22Rv1 (cell line): ENCODE results near the gene PLCB4.

Experiments
- ZFX ChIP-seq: fragments of 450-650 bp; IDR thresholded peaks from 2 replicates; pipeline ENCODE4 v1.6.1; 2017; ENCODE audit warnings: antibody characterized with exemption, borderline replicate concordance
- TF ChIP-seq, protein P1 (sequence below): fragments of 450-650 bp; IDR thresholded peaks from 2 replicates; pipeline ENCODE4 v1.5.1; 2017; ENCODE audit warnings: mild to moderate bottlenecking

DNA sequence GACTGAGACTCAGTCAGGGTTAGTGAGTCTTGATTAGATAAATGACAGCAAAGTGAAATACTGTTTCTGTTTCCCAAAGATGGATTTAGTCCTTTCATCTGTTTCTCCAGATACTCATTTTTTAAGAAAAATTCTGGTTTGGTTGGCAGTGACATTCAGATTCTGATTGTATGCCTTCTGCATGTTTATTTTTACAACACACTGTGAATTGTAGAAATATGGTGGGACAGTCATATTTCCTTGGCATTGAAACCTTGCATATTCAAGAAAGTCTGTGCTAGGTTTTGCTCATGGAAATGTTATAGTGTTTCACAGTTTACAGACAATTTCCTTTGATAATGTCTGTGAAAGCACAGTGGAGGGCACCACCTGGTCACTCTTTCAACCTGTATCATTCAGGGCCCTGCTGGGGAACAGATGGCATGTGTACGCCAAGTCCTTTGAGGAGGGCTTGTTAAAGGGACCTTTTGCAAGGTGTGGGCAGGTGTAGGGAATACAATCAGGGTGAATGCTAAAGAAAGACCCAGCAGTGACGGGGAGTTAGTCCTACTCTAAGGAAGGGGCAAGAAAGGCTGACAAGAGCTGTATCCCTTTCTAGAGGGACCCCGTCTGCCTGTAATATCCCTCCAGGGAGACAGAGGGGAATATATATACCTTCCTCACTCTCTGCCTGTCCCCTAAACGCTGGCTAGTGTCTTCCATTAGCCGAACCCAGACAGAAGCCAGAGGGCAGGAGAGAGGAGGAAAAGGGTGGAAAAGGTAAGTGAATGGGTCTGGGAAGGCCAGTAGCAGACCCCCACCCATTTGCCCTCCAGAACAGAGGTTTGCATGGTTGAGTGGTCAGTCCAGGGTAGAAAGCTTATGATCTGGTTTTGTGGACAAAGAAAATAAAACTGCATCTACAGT lies 10.2 kb downstream of the PLCB4 start:
- TF ChIP-seq, protein P1, sequence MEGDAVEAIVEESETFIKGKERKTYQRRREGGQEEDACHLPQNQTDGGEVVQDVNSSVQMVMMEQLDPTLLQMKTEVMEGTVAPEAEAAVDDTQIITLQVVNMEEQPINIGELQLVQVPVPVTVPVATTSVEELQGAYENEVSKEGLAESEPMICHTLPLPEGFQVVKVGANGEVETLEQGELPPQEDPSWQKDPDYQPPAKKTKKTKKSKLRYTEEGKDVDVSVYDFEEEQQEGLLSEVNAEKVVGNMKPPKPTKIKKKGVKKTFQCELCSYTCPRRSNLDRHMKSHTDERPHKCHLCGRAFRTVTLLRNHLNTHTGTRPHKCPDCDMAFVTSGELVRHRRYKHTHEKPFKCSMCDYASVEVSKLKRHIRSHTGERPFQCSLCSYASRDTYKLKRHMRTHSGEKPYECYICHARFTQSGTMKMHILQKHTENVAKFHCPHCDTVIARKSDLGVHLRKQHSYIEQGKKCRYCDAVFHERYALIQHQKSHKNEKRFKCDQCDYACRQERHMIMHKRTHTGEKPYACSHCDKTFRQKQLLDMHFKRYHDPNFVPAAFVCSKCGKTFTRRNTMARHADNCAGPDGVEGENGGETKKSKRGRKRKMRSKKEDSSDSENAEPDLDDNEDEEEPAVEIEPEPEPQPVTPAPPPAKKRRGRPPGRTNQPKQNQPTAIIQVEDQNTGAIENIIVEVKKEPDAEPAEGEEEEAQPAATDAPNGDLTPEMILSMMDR = no peak
- TF ChIP-seq ZFX = no peak
